ENCODE data around the gene PIK3R5. TPM values are rescaled to one million over a fixed set of nuclear protein-coding genes. Genes with fewer than 3 reads are reported as not detected.

The PIK3R5 gene
- total RNA-seq, 1 donor from 2014 or later, result 0.29 TPM

DNA sequence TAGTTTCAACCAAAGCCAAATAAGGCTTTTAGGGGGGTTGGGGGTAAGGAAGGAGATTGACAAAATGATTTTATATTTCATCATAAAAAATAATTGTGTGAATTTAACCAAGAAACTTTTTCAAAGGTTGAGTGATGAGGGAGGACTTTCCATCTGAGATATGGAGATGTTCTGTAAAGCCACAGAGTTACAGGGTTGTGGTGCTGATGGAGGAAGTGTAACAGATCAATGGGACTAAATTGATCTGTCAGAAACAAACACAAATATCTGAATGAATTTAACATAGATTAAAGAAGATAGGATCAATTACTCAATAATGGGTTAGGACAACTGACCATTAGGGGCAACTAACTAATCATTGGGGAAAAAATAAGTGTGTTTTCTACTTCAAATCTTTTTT is 14.2 kb upstream of the PIK3R5 start:
- H3K9me3 Mint-ChIP-seq, result no peaks in the 10 kb centered on the region
- H3K36me3 Mint-ChIP-seq, result no peaks in the 10 kb centered on the region
- H3K4me1 Mint-ChIP-seq (ENCODE audit: unreplicated experiment), result peaks cover 5% of the 10 kb centered on the region
- H3K27me3 Mint-ChIP-seq, result peaks cover 3% of the 10 kb centered on the region
- no peak for DNase-seq (ENCODE audit: extremely low spot score, unreplicated experiment)
- no peak overlapping the region for H3K4me3 Mint-ChIP-seq
- TF ChIP-seq, protein P1, sequence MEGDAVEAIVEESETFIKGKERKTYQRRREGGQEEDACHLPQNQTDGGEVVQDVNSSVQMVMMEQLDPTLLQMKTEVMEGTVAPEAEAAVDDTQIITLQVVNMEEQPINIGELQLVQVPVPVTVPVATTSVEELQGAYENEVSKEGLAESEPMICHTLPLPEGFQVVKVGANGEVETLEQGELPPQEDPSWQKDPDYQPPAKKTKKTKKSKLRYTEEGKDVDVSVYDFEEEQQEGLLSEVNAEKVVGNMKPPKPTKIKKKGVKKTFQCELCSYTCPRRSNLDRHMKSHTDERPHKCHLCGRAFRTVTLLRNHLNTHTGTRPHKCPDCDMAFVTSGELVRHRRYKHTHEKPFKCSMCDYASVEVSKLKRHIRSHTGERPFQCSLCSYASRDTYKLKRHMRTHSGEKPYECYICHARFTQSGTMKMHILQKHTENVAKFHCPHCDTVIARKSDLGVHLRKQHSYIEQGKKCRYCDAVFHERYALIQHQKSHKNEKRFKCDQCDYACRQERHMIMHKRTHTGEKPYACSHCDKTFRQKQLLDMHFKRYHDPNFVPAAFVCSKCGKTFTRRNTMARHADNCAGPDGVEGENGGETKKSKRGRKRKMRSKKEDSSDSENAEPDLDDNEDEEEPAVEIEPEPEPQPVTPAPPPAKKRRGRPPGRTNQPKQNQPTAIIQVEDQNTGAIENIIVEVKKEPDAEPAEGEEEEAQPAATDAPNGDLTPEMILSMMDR (conservative IDR thresholded peaks at IDR 0.05), result no peak
- no peak overlapping the region for H3K27ac Mint-ChIP-seq

DNA sequence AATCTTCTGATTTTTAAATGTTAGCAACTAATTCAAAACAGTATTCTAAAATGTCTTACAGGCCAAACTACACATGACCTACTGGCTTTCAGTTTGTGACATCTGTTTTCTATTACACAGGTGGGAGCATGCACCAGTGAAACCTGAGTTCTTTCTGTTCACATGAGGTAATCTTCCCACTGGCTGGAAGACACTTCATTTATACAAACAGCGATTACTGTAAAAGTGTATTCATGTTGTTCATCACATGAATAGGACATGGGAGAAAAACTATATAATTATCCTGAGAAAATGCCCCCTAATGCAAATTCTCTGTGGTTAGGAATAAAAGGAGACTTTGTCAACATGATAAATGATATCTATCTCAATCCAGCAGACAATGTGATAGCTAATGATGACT is 11.1 kb upstream of the PIK3R5 start:
- no peak for DNase-seq (ENCODE audit: extremely low spot score, unreplicated experiment)
- H3K4me1 Mint-ChIP-seq (ENCODE audit: unreplicated experiment), result peaks cover 5% of the 10 kb centered on the region
- H3K36me3 Mint-ChIP-seq, result no peaks in the 10 kb centered on the region
- TF ChIP-seq, protein P1 (conservative IDR thresholded peaks at IDR 0.05), result no peak
- no peak overlapping the region for H3K27ac Mint-ChIP-seq
- H3K4me3 Mint-ChIP-seq, result no peak overlapping the region
- peaks cover 4% of the 10 kb centered on the region for H3K9me3 Mint-ChIP-seq
- no peaks in the 10 kb centered on the region for H3K27me3 Mint-ChIP-seq

DNA sequence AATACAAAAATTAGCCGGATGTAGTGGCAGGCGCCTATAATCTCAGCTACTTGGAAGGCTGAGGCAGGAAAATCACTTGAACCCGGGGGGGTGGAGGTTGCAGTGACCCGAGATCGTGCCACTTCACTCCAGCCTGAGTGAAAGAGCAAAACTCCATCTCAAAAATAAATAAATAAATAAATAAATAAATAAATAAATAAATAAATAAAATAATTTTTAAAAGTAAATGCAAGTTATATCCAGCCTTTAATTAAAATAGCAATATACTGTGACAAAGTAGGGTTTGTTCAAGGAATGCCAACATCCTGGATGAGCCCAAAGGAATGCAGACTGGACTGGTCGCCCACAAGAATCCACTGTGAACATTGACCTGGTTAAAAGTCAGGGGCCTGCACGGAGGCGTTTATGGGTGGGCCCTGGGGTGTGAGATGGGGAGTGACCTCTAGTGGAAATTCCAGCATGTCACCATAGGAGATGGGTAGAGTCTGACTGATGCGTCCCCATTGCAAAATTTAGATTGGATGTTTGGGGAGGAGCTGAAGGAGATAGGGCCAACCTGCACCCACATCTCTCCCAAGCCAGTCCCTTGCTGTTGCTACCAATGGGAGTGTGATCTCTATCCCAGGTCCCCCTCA is 9.7 kb upstream of the PIK3R5 start:
- Mint-ChIP-seq H3K36me3 (no peaks in the 10 kb centered on the region), H3K4me3 (no peak overlapping the region), H3K9me3 (peaks cover 4% of the 10 kb centered on the region), H3K4me1 (ENCODE audit: unreplicated experiment) (peaks cover 5% of the 10 kb centered on the region), H3K27ac (no peak overlapping the region), H3K27me3 (no peaks in the 10 kb centered on the region)
- TF ChIP-seq, protein P1 (conservative IDR thresholded peaks at IDR 0.05), result no peak
- no peak for DNase-seq (ENCODE audit: extremely low spot score, unreplicated experiment)

DNA sequence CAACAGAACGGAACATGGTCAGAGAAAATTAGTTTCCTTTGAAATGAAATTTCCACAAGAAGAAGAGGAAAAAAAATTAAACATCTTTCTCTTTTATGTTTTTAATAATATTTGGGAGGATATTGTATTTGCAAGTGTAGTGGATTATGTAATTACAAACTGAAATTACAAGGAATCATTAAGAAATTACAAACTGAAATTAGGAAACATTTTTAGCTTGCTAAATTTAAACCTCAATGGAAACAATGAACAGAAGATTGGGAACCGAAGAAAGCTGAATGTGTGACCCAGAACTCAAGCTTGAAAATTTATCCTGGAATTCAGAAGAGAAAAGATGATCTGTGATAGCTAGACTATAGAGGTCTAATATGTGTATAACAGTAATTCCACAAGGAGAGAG is 4.4 kb upstream of the PIK3R5 start:
- Mint-ChIP-seq H3K27me3 (peaks cover 35% of the 10 kb centered on the region), H3K36me3 (no peaks in the 10 kb centered on the region), H3K4me1 (ENCODE audit: unreplicated experiment) (no peaks in the 10 kb centered on the region), H3K4me3 (no peak overlapping the region), H3K27ac (no peak overlapping the region), H3K9me3 (peaks cover 8% of the 10 kb centered on the region)
- no peak for DNase-seq (ENCODE audit: extremely low spot score, unreplicated experiment)
- TF ChIP-seq, protein P1 (conservative IDR thresholded peaks at IDR 0.05), result no peak

DNA sequence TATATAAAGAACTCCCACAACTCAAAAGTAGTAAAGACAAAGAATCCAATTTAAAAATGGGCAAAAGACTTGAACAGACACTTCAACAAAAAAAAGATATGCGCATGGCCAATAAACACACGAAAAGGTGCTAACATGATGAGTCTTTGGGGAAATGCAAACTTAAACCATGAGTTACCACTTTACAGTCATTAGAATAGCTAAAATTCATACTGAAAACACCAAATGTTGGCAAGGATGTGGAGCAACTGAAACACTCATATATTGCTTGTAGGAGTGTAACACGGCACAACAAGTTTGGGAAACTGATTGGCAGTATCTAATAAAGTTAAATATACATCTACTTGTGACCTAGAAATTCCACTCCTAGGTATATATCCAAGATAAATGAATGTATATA is 3.0 kb upstream of the PIK3R5 start:
- DNase-seq (ENCODE audit: extremely low spot score, unreplicated experiment), result no peak
- peaks cover 8% of the 10 kb centered on the region for H3K9me3 Mint-ChIP-seq
- H3K27ac Mint-ChIP-seq, result no peak overlapping the region
- H3K27me3 Mint-ChIP-seq, result peaks cover 47% of the 10 kb centered on the region
- no peaks in the 10 kb centered on the region for H3K36me3 Mint-ChIP-seq
- TF ChIP-seq, protein P1 (conservative IDR thresholded peaks at IDR 0.05), result no peak
- H3K4me3 Mint-ChIP-seq, result peak overlapping the region; percentile 7
- H3K4me1 Mint-ChIP-seq (ENCODE audit: unreplicated experiment), result peaks cover 3% of the 10 kb centered on the region
